Left ventricle myocardium inferior (tissue), 1 donor: ENCODE data around the gene RPL22L1. TPM values are rescaled to one million over a fixed set of nuclear protein-coding genes. Genes with fewer than 3 reads are reported as not detected.
"Not testable (repeated sequence)": the region's sequence is repeated elsewhere in the genome, so short reads cannot be mapped to it uniquely, and the experiment has no call there.

Source experiments
- DNase-seq: peaks from one replicate; pipeline ENCODE4 v3.0.0-alpha.2; 2020
- H3K27ac ChIP-seq: fragments of 200-600 bp; replicated peaks from 2 replicates; pipeline ENCODE4 v1.8.0; 2021
- H3K27me3 ChIP-seq: fragments of 200-600 bp; 2 replicates; pipeline ENCODE4 v1.8.0; 2021; ENCODE audit warnings: low read depth
- H3K36me3 ChIP-seq: fragments of 200-600 bp; 2 replicates; pipeline ENCODE4 v1.8.0; 2021
- H3K4me1 ChIP-seq: fragments of 200-600 bp; 2 replicates; pipeline ENCODE4 v1.8.0; 2021
- H3K4me3 ChIP-seq: fragments of 200-600 bp; 2 replicates; pipeline ENCODE4 v1.8.0; 2021; ENCODE audit warnings: mild to moderate bottlenecking, moderate library complexity
- H3K9me3 ChIP-seq: fragments of 200-600 bp; replicated peaks from 2 replicates; pipeline ENCODE4 v1.8.0; 2021
- intact Hi-C: fragments of 100-400 bp; cut with micrococcal nuclease; formaldehyde crosslinking; loops from one replicate; pipeline ENCODE4 v1.11.0; 2022
- total RNA-seq: library from RNA; stranded (reverse); fragmentation: NEBNext Ultra II Directional; extraction: Animal tissue kit (Norgen Biotek cat#: 25700); gene quantifications from one replicate; pipeline ENCODE4 v1.2.1, GENCODE V29; 2021
- TF ChIP-seq, protein P1 (sequence below): fragments of 200-600 bp; IDR thresholded peaks from 2 replicates; pipeline ENCODE4 v1.8.0; 2021; ENCODE audit warnings: antibody characterized with exemption, mild to moderate bottlenecking, borderline replicate concordance
- donor health status: DM: no; HTN: yes; CAD: no; lungs with severe emphysema.

RPL22L1 gene
- total RNA-seq, 1 donor from 2014 or later, result 12.4 TPM

DNA sequence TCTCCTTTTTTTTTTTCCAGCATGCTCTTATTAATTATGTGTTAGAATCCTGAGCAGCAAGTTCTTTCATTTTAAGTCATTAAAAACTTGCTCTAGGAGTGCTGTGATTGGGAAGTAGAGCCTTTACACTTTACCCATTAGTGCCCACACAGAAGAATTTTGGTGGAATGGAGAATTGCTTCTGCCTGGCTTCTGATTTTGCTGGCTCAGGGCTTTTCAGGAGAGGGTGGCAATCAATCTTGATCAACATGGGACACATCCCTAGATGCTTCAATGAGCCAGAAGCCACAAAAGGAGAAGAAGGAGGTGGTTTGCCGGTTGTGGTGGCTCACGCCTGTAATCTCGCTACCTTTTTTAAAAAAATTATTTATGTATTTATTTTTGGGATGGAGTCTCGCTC is 39.4 kb downstream of the RPL22L1 start:
- TF ChIP-seq, protein P1, sequence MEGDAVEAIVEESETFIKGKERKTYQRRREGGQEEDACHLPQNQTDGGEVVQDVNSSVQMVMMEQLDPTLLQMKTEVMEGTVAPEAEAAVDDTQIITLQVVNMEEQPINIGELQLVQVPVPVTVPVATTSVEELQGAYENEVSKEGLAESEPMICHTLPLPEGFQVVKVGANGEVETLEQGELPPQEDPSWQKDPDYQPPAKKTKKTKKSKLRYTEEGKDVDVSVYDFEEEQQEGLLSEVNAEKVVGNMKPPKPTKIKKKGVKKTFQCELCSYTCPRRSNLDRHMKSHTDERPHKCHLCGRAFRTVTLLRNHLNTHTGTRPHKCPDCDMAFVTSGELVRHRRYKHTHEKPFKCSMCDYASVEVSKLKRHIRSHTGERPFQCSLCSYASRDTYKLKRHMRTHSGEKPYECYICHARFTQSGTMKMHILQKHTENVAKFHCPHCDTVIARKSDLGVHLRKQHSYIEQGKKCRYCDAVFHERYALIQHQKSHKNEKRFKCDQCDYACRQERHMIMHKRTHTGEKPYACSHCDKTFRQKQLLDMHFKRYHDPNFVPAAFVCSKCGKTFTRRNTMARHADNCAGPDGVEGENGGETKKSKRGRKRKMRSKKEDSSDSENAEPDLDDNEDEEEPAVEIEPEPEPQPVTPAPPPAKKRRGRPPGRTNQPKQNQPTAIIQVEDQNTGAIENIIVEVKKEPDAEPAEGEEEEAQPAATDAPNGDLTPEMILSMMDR, result no peak
- no peak overlapping the region for H3K27ac ChIP-seq
- intact Hi-C loops, result no loop called here
- no peak for DNase-seq
- H3K36me3 ChIP-seq, result no peaks in the 10 kb centered on the region
- H3K4me3 ChIP-seq, result no peak overlapping the region
- peaks cover 40% of the 10 kb centered on the region for H3K27me3 ChIP-seq
- H3K9me3 ChIP-seq, result no peaks in the 10 kb centered on the region
- no peaks in the 10 kb centered on the region for H3K4me1 ChIP-seq

DNA sequence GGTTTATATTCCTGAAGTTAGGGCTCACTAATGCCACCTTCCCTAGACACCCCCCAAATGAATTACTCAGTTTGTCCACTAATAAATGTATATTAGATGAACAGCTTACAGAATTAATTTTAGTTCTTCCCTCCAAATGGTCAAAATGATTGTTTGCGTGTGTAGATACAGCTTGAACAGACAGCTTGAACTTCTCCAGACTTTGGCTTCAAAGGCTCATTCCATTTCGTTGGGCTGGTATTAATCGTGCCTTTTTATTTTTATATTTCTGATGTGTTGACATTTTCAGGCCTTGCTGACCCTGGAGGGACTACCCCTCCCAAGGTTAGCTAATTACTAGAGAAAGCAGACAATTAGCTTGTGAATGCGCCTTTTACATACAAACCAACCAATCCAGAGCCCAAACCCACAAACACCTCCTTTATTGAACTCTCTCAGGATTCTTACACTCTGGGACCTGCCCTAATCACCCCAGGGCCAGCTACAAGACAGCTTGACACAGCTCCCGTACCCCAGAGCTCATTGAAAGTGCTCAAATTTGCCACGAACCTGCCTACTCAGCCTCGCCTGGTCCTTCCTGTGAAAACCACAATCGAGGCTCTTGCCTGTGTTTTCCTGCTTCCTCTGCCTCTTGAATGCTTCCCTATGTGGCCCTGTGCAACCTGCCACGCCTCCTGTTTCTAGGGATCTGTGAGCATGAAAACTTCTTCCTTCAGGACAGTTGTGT is 40.3 kb downstream of the RPL22L1 start:
- intact Hi-C loops, result no loop called here
- peaks cover 41% of the 10 kb centered on the region for H3K27me3 ChIP-seq
- no peaks in the 10 kb centered on the region for H3K9me3 ChIP-seq
- H3K4me1 ChIP-seq, result no peaks in the 10 kb centered on the region
- no peaks in the 10 kb centered on the region for H3K36me3 ChIP-seq
- no peak overlapping the region for H3K4me3 ChIP-seq
- DNase-seq, result no peak
- TF ChIP-seq, protein P1, result no peak
- no peak overlapping the region for H3K27ac ChIP-seq

DNA sequence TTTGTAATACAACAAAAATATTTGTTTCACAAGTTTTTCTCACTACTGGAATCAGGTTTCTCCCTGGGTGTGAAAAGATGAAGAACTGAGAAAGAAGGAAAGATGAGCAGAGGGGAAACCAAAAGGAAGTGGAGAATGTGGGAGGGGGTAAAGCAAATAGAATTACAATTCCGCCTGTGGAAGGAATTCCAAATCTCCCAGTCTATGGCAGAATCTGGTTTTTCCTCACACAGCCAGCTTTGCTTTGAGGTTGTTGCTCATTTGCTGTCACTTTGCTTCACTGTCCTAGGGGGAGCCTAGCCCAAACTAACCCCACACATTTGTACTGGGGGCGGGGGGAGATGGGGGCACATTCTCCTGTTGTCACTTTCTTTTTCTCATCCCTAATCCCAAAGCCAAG is 43.9 kb downstream of the RPL22L1 start:
- intact Hi-C loops, result no loop called here
- Histone ChIP-seq H3K4me1 (no peaks in the 10 kb centered on the region), H3K9me3 (no peaks in the 10 kb centered on the region), H3K4me3 (no peak overlapping the region), H3K27ac (no peak overlapping the region), H3K36me3 (no peaks in the 10 kb centered on the region), H3K27me3 (peaks cover 11% of the 10 kb centered on the region)
- DNase-seq, result no peak
- TF ChIP-seq, protein P1, result no peak

DNA sequence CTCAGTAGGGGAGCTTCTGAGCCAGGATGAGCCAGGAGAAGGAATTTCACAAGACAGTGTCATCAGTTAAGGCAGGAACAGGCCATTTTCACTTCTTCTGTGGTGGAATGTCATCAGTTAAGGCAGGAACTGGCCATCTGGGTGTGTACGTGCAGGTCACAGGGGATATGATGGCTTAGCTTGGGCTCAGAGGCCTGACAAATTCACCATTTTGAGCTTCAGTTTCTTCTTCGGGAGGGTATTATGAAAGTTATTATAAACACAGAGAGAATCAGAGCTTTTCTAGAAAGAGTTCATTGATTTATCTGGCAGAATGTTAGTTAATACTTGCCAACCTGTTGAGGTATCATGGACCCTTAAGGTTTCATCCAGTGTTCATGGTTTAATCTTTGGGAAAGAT is 46.4 kb downstream of the RPL22L1 start:
- peaks cover 11% of the 10 kb centered on the region for H3K27me3 ChIP-seq
- H3K36me3 ChIP-seq, H3K27ac ChIP-seq, H3K4me1 ChIP-seq, DNase-seq, intact Hi-C loops, H3K9me3 ChIP-seq, H3K4me3 ChIP-seq: not testable (repeated sequence)

DNA sequence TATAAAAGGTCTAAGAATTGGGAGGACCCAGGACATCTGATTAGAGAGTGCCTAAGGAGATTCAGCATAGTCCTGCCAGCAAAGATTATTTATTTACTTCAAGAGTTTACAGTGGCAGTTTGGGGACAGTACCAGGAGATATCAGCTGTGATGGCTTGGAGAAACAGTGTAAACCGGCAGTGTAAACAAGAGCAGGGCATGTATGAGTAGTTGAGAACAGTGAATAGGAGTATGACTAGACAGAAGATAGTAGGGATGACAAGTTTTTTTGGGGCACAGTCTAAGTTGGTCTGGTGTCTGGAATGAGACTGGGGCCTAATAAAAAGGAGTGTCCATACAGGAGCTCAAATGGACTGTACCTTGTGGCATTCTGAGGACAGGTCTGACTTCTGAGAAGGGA is 51.7 kb downstream of the RPL22L1 start:
- H3K4me3 ChIP-seq, H3K36me3 ChIP-seq, H3K9me3 ChIP-seq, DNase-seq, H3K27me3 ChIP-seq, intact Hi-C loops, H3K27ac ChIP-seq, H3K4me1 ChIP-seq: not testable (repeated sequence)

DNA sequence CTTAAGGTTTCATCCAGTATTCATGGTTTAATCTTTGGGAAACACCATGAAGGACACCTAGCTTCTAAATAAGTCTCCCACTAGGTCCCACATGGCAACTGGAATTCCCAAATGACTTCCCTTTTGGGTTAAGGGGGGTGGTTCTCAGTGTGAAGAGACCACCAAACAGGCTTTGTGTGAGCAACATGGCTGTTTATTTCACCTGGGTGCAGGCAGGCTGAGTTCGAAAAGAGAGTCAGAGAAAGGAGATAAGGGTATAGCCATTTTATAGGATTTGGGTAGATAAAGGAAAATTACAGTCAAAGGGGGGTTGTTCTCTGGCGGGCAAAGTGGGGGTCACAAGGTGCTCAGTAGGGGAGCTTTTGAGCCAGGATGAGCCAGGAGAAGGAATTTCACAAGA is 52.5 kb downstream of the RPL22L1 start:
- intact Hi-C loops, H3K4me1 ChIP-seq, H3K27ac ChIP-seq: not testable (repeated sequence)

DNA sequence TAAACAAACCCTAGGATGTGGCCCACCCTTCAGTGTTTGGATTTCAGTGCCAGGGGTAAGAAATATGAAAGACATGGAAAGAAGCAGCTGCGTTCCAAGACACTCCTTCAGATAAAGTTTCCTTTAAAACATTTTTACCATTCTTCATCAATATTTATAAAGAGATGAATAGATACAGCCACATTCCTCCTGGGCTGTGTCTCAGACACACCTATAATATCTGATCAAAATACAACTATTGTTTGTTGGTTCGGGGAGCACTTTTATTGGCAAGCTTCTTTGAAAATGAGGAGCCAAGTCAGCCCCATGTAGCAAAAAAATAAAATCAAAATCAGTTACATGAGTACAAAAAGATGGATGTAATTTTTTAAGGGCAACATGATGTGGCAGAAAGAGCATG is 53.2 kb downstream of the RPL22L1 start:
- intact Hi-C loops, result no loop called here
- H3K4me1 ChIP-seq, result no peaks in the 10 kb centered on the region
- TF ChIP-seq, protein P1, result no peak

More for the DNA sequence above, 52.5 kb downstream of the RPL22L1 start:
- DNase-seq, H3K9me3 ChIP-seq, H3K4me3 ChIP-seq, H3K36me3 ChIP-seq, H3K27me3 ChIP-seq: not testable (repeated sequence)

More for the DNA sequence above, 53.2 kb downstream of the RPL22L1 start:
- H3K27ac ChIP-seq, result no peak overlapping the region
- no peaks in the 10 kb centered on the region for H3K9me3 ChIP-seq
- no peaks in the 10 kb centered on the region for H3K27me3 ChIP-seq
- no peak for DNase-seq
- no peak overlapping the region for H3K4me3 ChIP-seq
- H3K36me3 ChIP-seq, result no peaks in the 10 kb centered on the region
